CD4-positive, alpha-beta T cell (primary cell): ENCODE data around the gene EPB41L4A. TPM values are rescaled to one million over a fixed set of nuclear protein-coding genes. Genes with fewer than 3 reads are reported as not detected.
"Not testable (repeated sequence)": the region's sequence is repeated elsewhere in the genome, so short reads cannot be mapped to it uniquely, and the experiment has no call there.

ENCODE experiments used
- ATAC-seq: fragments of 200-7000 bp; cut with Tn5 transposase; one replicate; pipeline ENCODE4 v1.10.0; 2022; ENCODE audit warnings: mild to moderate bottlenecking; ENCODE audit not compliant: poor library complexity
- CTCF ChIA-PET: fragments of 350-600 bp; sonication (Branson Sonifier 250); formaldehyde crosslinking; loops from one replicate; lab custom pipeline; 2021; ENCODE audit warnings: antibody characterized with exemption, inconsistent platforms; lab: Charles Lee
- POLR2A ChIA-PET: fragments of 350-600 bp; sonication (Branson Sonifier 250); formaldehyde crosslinking; loops from one replicate; lab custom pipeline; 2021; ENCODE audit warnings: antibody characterized with exemption, inconsistent platforms; lab: Charles Lee
- DNase-seq, 14 experiments: peaks; one replicate each; pipeline ENCODE4 v3.0.0-alpha.2; 2013 to 2020; ENCODE audit warnings: mixed read lengths in 2 of 14
- H3K27ac ChIP-seq, 2 donors: one replicate each; pipeline versions ENCODE4 v1.5.1 to v1.7.0; 2013; ENCODE audit warnings: low read length in 2 of 2, low read depth in 1 of 2, mild to moderate bottlenecking in 1 of 2
- H3K27me3 ChIP-seq, 2 experiments: 1 replicate in 1 of 2; 2 replicates in 1 of 2; pipeline versions ENCODE4 v1.6.1 to v1.7.0; 2013; ENCODE audit warnings: low read length in 2 of 2, control low read depth in 1 of 2, mild to moderate bottlenecking in 1 of 2, moderate library complexity in 1 of 2; ENCODE audit not compliant: insufficient read depth in 2 of 2, control insufficient read depth in 1 of 2
- H3K36me3 ChIP-seq: one replicate; pipeline ENCODE4 v1.6.1; 2013; ENCODE audit warnings: low read length, control low read depth; ENCODE audit not compliant: insufficient read depth
- H3K4me1 ChIP-seq: one replicate; pipeline ENCODE4 v1.6.1; 2013; ENCODE audit warnings: low read length, control low read depth; ENCODE audit not compliant: insufficient read depth
- H3K4me3 ChIP-seq: one replicate; pipeline ENCODE4 v1.5.1; 2013; ENCODE audit warnings: mild to moderate bottlenecking, low read length, moderate library complexity
- H3K9me3 ChIP-seq, 2 experiments: 1 replicate in 1 of 2; 2 replicates in 1 of 2; pipeline versions ENCODE4 v1.6.1 to v1.7.0; 2013; ENCODE audit warnings: low read length in 2 of 2, mild to moderate bottlenecking in 2 of 2, control low read depth in 1 of 2, moderate library complexity in 1 of 2; ENCODE audit not compliant: control insufficient read depth in 1 of 2, insufficient read depth in 1 of 2
- H3K27ac Mint-ChIP-seq: one replicate; pipeline ENCODE4 v1.8.0; 2020; ENCODE audit warnings: mixed read lengths
- H3K27me3 Mint-ChIP-seq: one replicate; pipeline ENCODE4 v1.8.0; 2021; ENCODE audit warnings: mixed read lengths
- H3K36me3 Mint-ChIP-seq: one replicate; pipeline ENCODE4 v1.8.0; 2021; ENCODE audit warnings: low read depth, mixed read lengths
- H3K4me1 Mint-ChIP-seq: one replicate; pipeline ENCODE4 v1.8.0; 2021; ENCODE audit warnings: low read depth, mixed read lengths
- H3K4me3 Mint-ChIP-seq: one replicate; pipeline ENCODE4 v1.8.0; 2020; ENCODE audit warnings: mild to moderate bottlenecking, mixed read lengths
- H3K9me3 Mint-ChIP-seq: one replicate; pipeline ENCODE4 v1.8.0; 2020; ENCODE audit warnings: mixed read lengths
- intact Hi-C, 2 experiments: fragments of 100-400 bp; cut with DNase I in 1 of 2; cut with micrococcal nuclease in 1 of 2; formaldehyde crosslinking; loops; one replicate each; pipeline versions ENCODE4 v1.15.1 to v1.9.0; 2023 to 2025; cut with DNase I, micrococcal nuclease
- total RNA-seq, 174 experiments: library from RNA in 2 of 174; stranded (reverse) in 2 of 174; gene quantifications; one replicate each; pipeline ENCODE4 v1.2.3 and lab custom pipeline; 2021 to 2026
- TF ChIP-seq, protein P1 (sequence below): fragments of 200-600 bp; IDR thresholded peaks from one replicate; pipeline ENCODE4 v1.8.0; 2022; ENCODE audit warnings: antibody characterized with exemption, mild to moderate bottlenecking

The EPB41L4A gene
- total RNA-seq, 2 experiments from 2014 or later: 0.08 TPM; not detected in 1

- no peak overlapping the region for H3K4me3 Mint-ChIP-seq
- intact Hi-C loops: no loop called here
- Histone ChIP-seq H3K9me3 (no peaks in the 10 kb centered on the region), H3K4me3 (no peak overlapping the region), H3K4me1 (no peaks in the 10 kb centered on the region), H3K36me3 (no peaks in the 10 kb centered on the region), H3K27me3 (no peaks in the 10 kb centered on the region), H3K27ac (no peak overlapping the region)
- POLR2A ChIA-PET: no interaction called here
- no peaks in the 10 kb centered on the region for H3K36me3 Mint-ChIP-seq
- DNase-seq (no peak), ATAC-seq (no peak)
- no peaks in the 10 kb centered on the region for H3K27me3 Mint-ChIP-seq
- no peaks in the 10 kb centered on the region for H3K4me1 Mint-ChIP-seq
- H3K27ac Mint-ChIP-seq: no peak overlapping the region
- CTCF ChIA-PET: no interaction called here
- TF ChIP-seq, protein P1, sequence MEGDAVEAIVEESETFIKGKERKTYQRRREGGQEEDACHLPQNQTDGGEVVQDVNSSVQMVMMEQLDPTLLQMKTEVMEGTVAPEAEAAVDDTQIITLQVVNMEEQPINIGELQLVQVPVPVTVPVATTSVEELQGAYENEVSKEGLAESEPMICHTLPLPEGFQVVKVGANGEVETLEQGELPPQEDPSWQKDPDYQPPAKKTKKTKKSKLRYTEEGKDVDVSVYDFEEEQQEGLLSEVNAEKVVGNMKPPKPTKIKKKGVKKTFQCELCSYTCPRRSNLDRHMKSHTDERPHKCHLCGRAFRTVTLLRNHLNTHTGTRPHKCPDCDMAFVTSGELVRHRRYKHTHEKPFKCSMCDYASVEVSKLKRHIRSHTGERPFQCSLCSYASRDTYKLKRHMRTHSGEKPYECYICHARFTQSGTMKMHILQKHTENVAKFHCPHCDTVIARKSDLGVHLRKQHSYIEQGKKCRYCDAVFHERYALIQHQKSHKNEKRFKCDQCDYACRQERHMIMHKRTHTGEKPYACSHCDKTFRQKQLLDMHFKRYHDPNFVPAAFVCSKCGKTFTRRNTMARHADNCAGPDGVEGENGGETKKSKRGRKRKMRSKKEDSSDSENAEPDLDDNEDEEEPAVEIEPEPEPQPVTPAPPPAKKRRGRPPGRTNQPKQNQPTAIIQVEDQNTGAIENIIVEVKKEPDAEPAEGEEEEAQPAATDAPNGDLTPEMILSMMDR: no peak
- H3K9me3 Mint-ChIP-seq: peaks cover 4% of the 10 kb centered on the region
Measured at GRCh38 chr5:112445626-112446350, 26.7 kb upstream of the EPB41L4A start.

GRCh38 chr5:112443932-112444331 is 24.9 kb upstream of the EPB41L4A start:
- DNase-seq, H3K9me3 Mint-ChIP-seq, POLR2A ChIA-PET, H3K27ac Mint-ChIP-seq, H3K4me1 Mint-ChIP-seq, H3K27me3 Mint-ChIP-seq, H3K27ac ChIP-seq, intact Hi-C loops, H3K4me1 ChIP-seq, CTCF ChIA-PET, H3K4me3 ChIP-seq, ATAC-seq, H3K27me3 ChIP-seq, H3K9me3 ChIP-seq, H3K36me3 ChIP-seq, H3K4me3 Mint-ChIP-seq, H3K36me3 Mint-ChIP-seq: not testable (repeated sequence)

GRCh38 chr5:112440031-112440430 is 21.0 kb upstream of the EPB41L4A start:
- TF ChIP-seq, protein P1: no peak
- Histone ChIP-seq H3K27ac (no peak overlapping the region), H3K4me1 (no peaks in the 10 kb centered on the region), H3K27me3 (peaks cover 0 to 5% of the 10 kb centered on the region in 2 experiments), H3K36me3 (no peaks in the 10 kb centered on the region), H3K4me3 (no peak overlapping the region), H3K9me3 (peaks cover 4 to 8% of the 10 kb centered on the region in 2 experiments)
- Mint-ChIP-seq H3K9me3 (peaks cover 4% of the 10 kb centered on the region), H3K27ac (no peak overlapping the region), H3K27me3 (peaks cover 6% of the 10 kb centered on the region), H3K36me3 (no peaks in the 10 kb centered on the region), H3K4me1 (no peaks in the 10 kb centered on the region), H3K4me3 (no peak overlapping the region)
- DNase-seq: no peak
- ChIA-PET CTCF (no interaction called here), POLR2A (no interaction called here)
- no peak for ATAC-seq
- intact Hi-C loops: no loop called here

DNA sequence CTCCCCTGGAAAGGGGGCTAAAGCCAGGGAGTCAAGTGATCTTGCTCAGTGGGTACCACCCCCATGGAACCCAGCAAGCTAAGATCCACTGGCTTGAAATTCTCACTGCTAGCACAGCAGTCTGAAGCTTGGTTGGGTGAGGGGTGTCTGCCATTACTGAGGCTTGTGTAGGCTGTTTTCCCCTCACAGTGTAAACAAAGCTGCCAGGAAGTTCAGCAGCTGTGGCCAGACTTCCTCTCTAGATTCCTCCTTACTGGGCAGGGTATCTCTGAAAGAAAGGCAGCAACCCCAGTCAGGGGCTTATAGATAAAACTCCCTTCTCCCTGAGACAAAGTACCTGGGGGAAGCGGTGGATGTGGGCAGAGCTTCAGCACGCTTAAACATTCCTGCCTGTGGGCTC is 17.1 kb upstream of the EPB41L4A start:
- no peak overlapping the region for H3K4me3 ChIP-seq
- CTCF ChIA-PET: no interaction called here
- H3K27me3 ChIP-seq: peaks cover 0 to 5% of the 10 kb centered on the region in 2 experiments
- H3K36me3 ChIP-seq: no peaks in the 10 kb centered on the region
- H3K27ac Mint-ChIP-seq: no peak overlapping the region
- POLR2A ChIA-PET: no interaction called here
- H3K27ac ChIP-seq: no peak overlapping the region
- intact Hi-C loops: no loop called here
- H3K9me3 ChIP-seq: peaks cover 4 to 8% of the 10 kb centered on the region in 2 experiments
- H3K4me1 Mint-ChIP-seq: no peaks in the 10 kb centered on the region
- ATAC-seq (no peak), DNase-seq (no peak)
- H3K36me3 Mint-ChIP-seq: no peaks in the 10 kb centered on the region
- no peak overlapping the region for H3K4me3 Mint-ChIP-seq
- TF ChIP-seq, protein P1: no peak
- H3K9me3 Mint-ChIP-seq: peaks cover 2% of the 10 kb centered on the region
- H3K4me1 ChIP-seq: no peaks in the 10 kb centered on the region
- H3K27me3 Mint-ChIP-seq: peaks cover 32% of the 10 kb centered on the region
